NT2/D1 (cell line): ENCODE measurements around the gene TMC5.

Source experiments
- DNase-seq: peaks from one replicate; pipeline ENCODE4 v3.0.0-alpha.2; 2011; ENCODE audit warnings: low read depth, low spot score
- H3K27me3 ChIP-seq: 2 replicates; pipeline ENCODE4 v1.6.0; 2011; ENCODE audit warnings: mild to moderate bottlenecking; ENCODE audit not compliant: insufficient read length, insufficient read depth
- H3K36me3 ChIP-seq: 2 replicates; pipeline ENCODE4 v1.6.1; 2011; ENCODE audit warnings: mild to moderate bottlenecking, low read length, mixed read lengths; ENCODE audit not compliant: insufficient read depth, insufficient read length
- H3K4me1 ChIP-seq: 2 replicates; pipeline ENCODE4 v1.5.1; 2011; ENCODE audit not compliant: insufficient read depth, insufficient read length
- H3K4me3 ChIP-seq: 2 replicates; pipeline ENCODE4 v1.5.1; 2011; ENCODE audit warnings: low read depth; ENCODE audit not compliant: insufficient read length
- H3K9ac ChIP-seq: 2 replicates; pipeline ENCODE4 v1.6.0; 2011; ENCODE audit warnings: low read depth; ENCODE audit not compliant: insufficient read length
- H3K9me3 ChIP-seq: 2 replicates; pipeline ENCODE4 v1.5.1; 2011; ENCODE audit warnings: mild to moderate bottlenecking, low read length; ENCODE audit not compliant: insufficient read depth
- SUZ12 ChIP-seq: IDR thresholded peaks from 2 replicates; pipeline ENCODE4 v1.6.1; 2011; ENCODE audit not compliant: insufficient read length, insufficient read depth; ENCODE audit errors: extremely low read depth
- YY1 ChIP-seq: IDR thresholded peaks from 2 replicates; pipeline ENCODE4 v1.6.1; 2011; ENCODE audit not compliant: insufficient read length, insufficient read depth
- ZNF274 ChIP-seq: IDR thresholded peaks from 2 replicates; pipeline ENCODE4 v1.6.1; 2011; ENCODE audit warnings: mild to moderate bottlenecking, low read depth, low read length

Gene TMC5

DNA sequence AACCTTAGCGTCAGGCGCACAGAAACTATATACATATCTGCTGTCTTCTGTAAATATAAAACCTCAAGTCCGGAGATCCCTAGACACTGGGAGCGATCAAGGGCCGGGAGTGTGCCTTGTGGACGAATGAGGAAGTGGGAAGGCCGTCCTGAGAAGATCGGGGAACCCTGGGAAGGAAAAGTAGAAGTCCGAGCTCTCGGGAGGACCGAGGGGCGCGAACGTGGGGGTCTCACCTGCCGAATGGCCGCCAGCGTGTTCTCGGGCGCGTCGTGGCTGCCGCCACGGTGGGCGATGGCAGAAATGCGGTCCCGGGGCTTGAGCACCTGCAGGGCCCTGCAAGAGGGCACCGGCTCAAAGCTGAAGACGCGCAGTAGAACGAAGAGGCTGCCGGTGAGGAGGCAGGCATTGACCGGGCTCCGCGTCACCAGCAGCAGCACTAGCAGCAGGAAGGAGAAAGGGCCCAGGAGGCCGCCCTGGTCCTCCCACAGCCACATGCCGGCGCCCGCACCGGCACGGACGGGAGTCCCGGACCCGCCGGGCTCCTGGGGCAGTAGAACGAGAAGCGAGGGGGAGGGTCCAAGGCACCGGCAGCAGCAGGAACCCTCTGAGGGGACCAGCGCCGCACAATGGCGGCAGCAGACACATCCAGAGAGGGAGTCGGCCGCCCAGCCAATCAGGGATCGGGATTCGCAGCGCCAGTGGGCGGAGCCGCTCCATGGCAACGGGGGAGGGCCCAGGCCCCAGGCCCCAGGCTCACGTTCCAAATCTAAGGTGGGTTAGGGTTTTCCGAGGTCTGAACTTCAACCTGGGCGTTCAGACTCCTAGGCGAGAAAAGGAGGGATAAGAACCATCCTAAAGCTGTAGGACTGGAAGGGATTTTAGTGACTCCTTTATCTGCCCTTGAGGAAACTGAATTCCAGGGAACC, 104.1 kb downstream of the TMC5 start, which contains the start of gene GDE1:
GDE1 (minus strand) TSS at position 628 of the 926 bp plus-strand sequence; CDS start at position 494, 134 bp downstream.
- no peaks in the 10 kb centered on the region for H3K4me1 ChIP-seq
- DNase-seq, result peak; percentile 93
- peaks cover 29% of the 10 kb centered on the region for H3K36me3 ChIP-seq
- peak; percentile 62 for TF ChIP-seq YY1
- TF ChIP-seq SUZ12, result no peak
- TF ChIP-seq ZNF274, result no peak
- H3K9me3 ChIP-seq, result no peaks in the 10 kb centered on the region
- H3K4me3 ChIP-seq, result peak within 1 kb of the TSS; percentile 90
- H3K9ac ChIP-seq, result peak within 1 kb of the TSS; percentile 97
- no peaks in the 10 kb centered on the region for H3K27me3 ChIP-seq

DNA sequence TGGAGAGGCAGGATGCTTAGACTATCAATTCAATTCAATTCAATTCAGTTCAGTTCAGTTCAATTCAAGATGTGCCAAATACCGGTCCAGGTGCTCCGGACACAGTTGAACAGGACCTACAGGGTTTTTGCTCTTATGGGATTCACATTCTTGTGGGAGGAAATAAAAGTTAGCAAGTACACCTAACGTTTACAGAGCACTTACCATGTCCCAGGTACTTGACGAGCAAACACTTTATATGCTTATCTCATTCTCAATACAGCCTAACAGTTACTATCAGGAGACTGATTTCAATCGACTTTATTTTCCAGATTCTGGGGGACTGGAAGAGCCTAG, 104.7 kb downstream of the TMC5 start:
- no peaks in the 10 kb centered on the region for H3K9me3 ChIP-seq
- H3K27me3 ChIP-seq, result no peaks in the 10 kb centered on the region
- H3K4me3 ChIP-seq, result no peak overlapping the region
- H3K9ac ChIP-seq, result peak overlapping the region; percentile 3
- H3K4me1 ChIP-seq, result no peaks in the 10 kb centered on the region
- TF ChIP-seq ZNF274 (no peak), SUZ12 (no peak), YY1 (no peak)
- no peak for DNase-seq
- H3K36me3 ChIP-seq, result peaks cover 24% of the 10 kb centered on the region

DNA sequence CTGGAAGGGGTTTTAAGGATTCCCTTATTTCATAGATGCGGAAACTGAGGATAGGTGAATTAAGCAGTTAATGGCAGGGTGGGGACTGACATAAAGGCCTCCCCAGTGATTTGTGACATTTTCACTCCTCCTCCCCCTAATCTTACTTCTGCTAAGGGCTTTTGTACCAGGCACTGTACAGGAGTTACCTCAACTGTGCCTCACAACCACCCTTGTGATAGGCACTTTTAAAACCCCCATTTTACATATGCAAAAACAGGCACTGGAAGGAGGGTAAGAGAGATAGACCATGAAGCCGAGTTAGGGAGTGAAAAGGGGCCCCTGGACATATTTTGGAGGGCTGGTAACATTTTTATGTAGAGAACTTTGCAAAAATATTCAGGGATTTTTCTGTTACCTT, 105.1 kb downstream of the TMC5 start:
- DNase-seq, result no peak
- no peak overlapping the region for H3K9ac ChIP-seq
- H3K4me3 ChIP-seq, result no peak overlapping the region
- H3K4me1 ChIP-seq, result no peaks in the 10 kb centered on the region
- H3K27me3 ChIP-seq, result no peaks in the 10 kb centered on the region
- no peaks in the 10 kb centered on the region for H3K9me3 ChIP-seq
- TF ChIP-seq YY1, result no peak
- no peak for TF ChIP-seq SUZ12
- no peak for TF ChIP-seq ZNF274
- H3K36me3 ChIP-seq, result peaks cover 21% of the 10 kb centered on the region

DNA sequence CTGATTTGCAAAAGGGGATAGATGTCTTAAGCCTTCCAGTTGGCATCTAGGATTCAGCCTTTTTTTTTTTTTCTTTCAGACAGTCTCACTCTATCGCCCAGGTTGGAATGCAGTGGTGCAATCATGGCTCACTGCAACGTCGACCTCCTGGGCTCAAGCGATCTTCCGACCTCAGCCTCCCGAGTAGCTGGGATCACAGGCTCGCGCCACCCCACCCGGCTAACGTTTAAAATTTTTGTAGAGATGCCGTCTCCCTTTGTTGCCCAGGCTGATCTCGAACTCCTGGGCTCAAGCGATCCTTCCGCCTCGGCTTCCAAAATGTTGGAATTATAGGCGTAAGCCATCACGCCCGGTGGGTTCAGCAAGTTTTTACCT, 105.5 kb downstream of the TMC5 start:
- Histone ChIP-seq H3K27me3 (no peaks in the 10 kb centered on the region), H3K4me1 (no peaks in the 10 kb centered on the region), H3K4me3 (no peak overlapping the region), H3K36me3 (peaks cover 24% of the 10 kb centered on the region), H3K9ac (no peak overlapping the region), H3K9me3 (no peaks in the 10 kb centered on the region)
- TF ChIP-seq YY1 (no peak), ZNF274 (no peak)
- DNase-seq, result no peak

DNA sequence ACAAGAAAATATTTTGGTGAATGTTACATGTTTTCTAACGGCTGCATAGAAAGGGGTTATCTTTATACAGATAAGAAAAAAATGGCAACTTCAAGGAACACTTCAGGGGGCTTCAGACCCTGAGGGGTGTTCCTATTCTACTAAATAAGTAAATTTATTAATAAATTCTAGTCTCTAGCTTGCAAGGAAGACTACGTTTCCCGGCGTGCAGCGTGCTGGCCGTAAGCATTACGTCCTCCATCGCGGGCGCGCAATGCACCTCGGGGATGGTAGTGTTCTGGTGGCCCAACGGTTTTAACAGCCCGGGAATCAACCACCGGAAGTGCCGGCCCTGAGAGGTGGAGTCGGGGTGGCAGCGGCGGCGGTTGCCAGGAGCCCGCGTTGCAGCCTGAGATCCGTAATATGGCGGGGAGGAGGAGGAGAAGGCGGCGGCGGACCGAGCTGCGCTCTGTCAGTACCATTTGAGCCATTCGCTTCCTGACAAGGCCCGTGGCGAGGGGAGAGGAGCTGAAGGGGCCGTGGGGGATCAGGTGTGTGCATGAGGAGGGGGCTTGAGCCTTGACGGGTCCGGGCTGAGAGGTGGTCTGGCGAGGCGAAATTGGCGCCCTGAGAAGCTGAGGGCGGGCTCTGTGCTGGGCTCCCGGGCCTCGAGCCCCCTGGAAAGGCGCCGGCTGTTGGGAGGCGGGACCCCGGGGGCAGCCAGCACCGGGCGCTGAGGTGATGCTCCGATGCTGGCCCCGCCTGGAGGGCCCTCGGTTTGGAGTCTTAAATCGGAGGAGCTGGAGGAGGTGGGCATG, 106.1 kb downstream of the TMC5 start, which contains the start of gene CCP110:
CCP110 (plus strand) TSS at position 384 of the 797 bp plus-strand sequence. CDS start 3,940 bp downstream, outside the sequence.
- no peaks in the 10 kb centered on the region for H3K9me3 ChIP-seq
- peak; percentile 96 for DNase-seq
- H3K9ac ChIP-seq, result peak within 1 kb of the TSS; percentile 94
- TF ChIP-seq SUZ12 (no peak), YY1 (peak; percentile 54), ZNF274 (no peak)
- no peaks in the 10 kb centered on the region for H3K27me3 ChIP-seq
- H3K36me3 ChIP-seq, result peaks cover 28% of the 10 kb centered on the region
- H3K4me3 ChIP-seq, result peak within 1 kb of the TSS; percentile 95
- H3K4me1 ChIP-seq, result no peaks in the 10 kb centered on the region

DNA sequence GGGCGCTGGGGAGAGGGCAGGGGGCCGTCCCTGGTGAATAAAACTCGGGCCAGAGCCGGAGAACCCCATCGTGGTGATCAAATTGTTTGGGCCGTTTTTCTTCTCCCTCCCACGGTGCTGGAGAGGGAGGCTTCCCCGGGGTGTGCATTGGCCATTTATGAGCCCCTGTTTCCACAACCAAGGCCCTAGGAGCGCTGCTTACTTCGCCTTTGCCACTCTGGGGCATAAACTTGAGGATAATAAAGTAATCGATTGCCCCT, 106.6 kb downstream of the TMC5 start:
- TF ChIP-seq ZNF274, result no peak
- peak; percentile 13 for TF ChIP-seq YY1
- TF ChIP-seq SUZ12, result no peak
- Histone ChIP-seq H3K27me3 (no peaks in the 10 kb centered on the region), H3K9me3 (no peaks in the 10 kb centered on the region), H3K36me3 (peaks cover 31% of the 10 kb centered on the region), H3K9ac (peak overlapping the region; percentile 94), H3K4me1 (no peaks in the 10 kb centered on the region), H3K4me3 (peak overlapping the region; percentile 95)
- no peak for DNase-seq
